Activated CD4-positive, alpha-beta memory T cell treated with anti-CD3 and anti-CD28 coated beads for 36 hours (primary cell): ENCODE results near the gene XYLT1. TPM values are rescaled to one million over a fixed set of nuclear protein-coding genes. Genes with fewer than 3 reads are reported as not detected.

Experiments used
- CTCF ChIA-PET: fragments of 350-600 bp; sonication (Branson Sonifier 250); formaldehyde crosslinking; loops from one replicate; lab custom pipeline; 2021; ENCODE audit warnings: antibody characterized with exemption, inconsistent platforms; lab: Charles Lee
- POLR2A ChIA-PET: fragments of 350-600 bp; sonication (Branson Sonifier 250); formaldehyde crosslinking; loops from one replicate; lab custom pipeline; 2021; ENCODE audit warnings: antibody characterized with exemption; lab: Charles Lee
- DNase-seq: peaks from one replicate; pipeline ENCODE4 v3.0.0-alpha.2; 2020
- H3K27ac Mint-ChIP-seq: one replicate; pipeline ENCODE4 v1.8.0; 2021; ENCODE audit warnings: mixed read lengths
- H3K27me3 Mint-ChIP-seq: one replicate; pipeline ENCODE4 v1.8.0; 2021; ENCODE audit warnings: mixed read lengths
- H3K36me3 Mint-ChIP-seq: one replicate; pipeline ENCODE4 v1.8.0; 2021; ENCODE audit warnings: mixed read lengths
- H3K4me1 Mint-ChIP-seq: one replicate; pipeline ENCODE4 v1.8.0; 2021; ENCODE audit warnings: low read depth, mixed read lengths
- H3K4me3 Mint-ChIP-seq: one replicate; pipeline ENCODE4 v1.8.0; 2021; ENCODE audit warnings: mild to moderate bottlenecking, mixed read lengths
- H3K9me3 Mint-ChIP-seq: one replicate; pipeline ENCODE4 v1.8.0; 2021; ENCODE audit warnings: mixed read lengths
- intact Hi-C: fragments of 100-400 bp; cut with micrococcal nuclease; formaldehyde crosslinking; loops from one replicate; pipeline ENCODE4 v1.15.1; 2023
- total RNA-seq, 2 experiments: library from RNA; stranded (reverse); gene quantifications; one replicate each; pipeline ENCODE4 v1.2.3, GENCODE V29; 2021

Gene XYLT1
- total RNA-seq, 2 experiments from 2014 or later, result 6.2 to 6.8 TPM

- intact Hi-C loops, result no loop called here
- H3K4me1 Mint-ChIP-seq, result peaks cover 4% of the 10 kb centered on the region
- H3K27ac Mint-ChIP-seq, result no peak overlapping the region
- no peak overlapping the region for H3K4me3 Mint-ChIP-seq
- H3K36me3 Mint-ChIP-seq, result no peaks in the 10 kb centered on the region
- H3K9me3 Mint-ChIP-seq, result no peaks in the 10 kb centered on the region
- H3K27me3 Mint-ChIP-seq, result no peaks in the 10 kb centered on the region
- CTCF ChIA-PET, result no interaction called here
- DNase-seq, result no peak
- POLR2A ChIA-PET, result no interaction called here
These were observed 225.7 kb downstream of the XYLT1 start for GRCh38 chr16:17244872-17245551.

GRCh38 chr16:17241264-17241835 is 229.4 kb downstream of the XYLT1 start:
- H3K9me3 Mint-ChIP-seq, result no peaks in the 10 kb centered on the region
- intact Hi-C loops, result no loop called here
- H3K27me3 Mint-ChIP-seq, result no peaks in the 10 kb centered on the region
- H3K36me3 Mint-ChIP-seq, result peaks cover 1% of the 10 kb centered on the region
- CTCF ChIA-PET, result no interaction called here
- peaks cover 29% of the 10 kb centered on the region for H3K4me1 Mint-ChIP-seq
- H3K4me3 Mint-ChIP-seq, result no peak overlapping the region
- POLR2A ChIA-PET, result no interaction called here
- no peak for DNase-seq
- H3K27ac Mint-ChIP-seq, result no peak overlapping the region

- no peaks in the 10 kb centered on the region for H3K9me3 Mint-ChIP-seq
- CTCF ChIA-PET, result interaction anchor here (1.2 kb wide), 1 partner anchor 178 kb away, joined by 3 read pairs; no protein-coding TSS in a partner anchor
- H3K36me3 Mint-ChIP-seq, result peaks cover 1% of the 10 kb centered on the region
- no peaks in the 10 kb centered on the region for H3K27me3 Mint-ChIP-seq
- intact Hi-C loops, result no loop called here
- H3K4me1 Mint-ChIP-seq, result peaks cover 26% of the 10 kb centered on the region
- DNase-seq, result peak; percentile 52
- POLR2A ChIA-PET, result no interaction called here
- H3K27ac Mint-ChIP-seq, result no peak overlapping the region
- no peak overlapping the region for H3K4me3 Mint-ChIP-seq
These were observed 232.3 kb downstream of the XYLT1 start for GRCh38 chr16:17238285-17239028.

- Mint-ChIP-seq H3K36me3 (peaks cover 1% of the 10 kb centered on the region), H3K4me1 (peaks cover 26% of the 10 kb centered on the region), H3K9me3 (no peaks in the 10 kb centered on the region), H3K27ac (no peak overlapping the region), H3K4me3 (no peak overlapping the region), H3K27me3 (no peaks in the 10 kb centered on the region)
- ChIA-PET CTCF (interaction anchor here (1.2 kb wide), 1 partner anchor 179 kb away, joined by 3 read pairs; no protein-coding TSS in a partner anchor), POLR2A (no interaction called here)
- DNase-seq, result no peak
- intact Hi-C loops, result no loop called here
These were observed 233.3 kb downstream of the XYLT1 start for GRCh38 chr16:17237350-17237944.

GRCh38 chr16:17235147-17235815 is 235.5 kb downstream of the XYLT1 start:
- ChIA-PET CTCF (no interaction called here), POLR2A (interaction anchor here (0.7 kb wide), 1 partner anchor 1663 kb away, joined by 8 read pairs; no protein-coding TSS in a partner anchor)
- H3K36me3 Mint-ChIP-seq, result peaks cover 1% of the 10 kb centered on the region
- H3K27me3 Mint-ChIP-seq, result no peaks in the 10 kb centered on the region
- H3K4me3 Mint-ChIP-seq, result no peak overlapping the region
- H3K4me1 Mint-ChIP-seq, result peaks cover 26% of the 10 kb centered on the region
- no peak for DNase-seq
- intact Hi-C loops, result no loop called here
- no peaks in the 10 kb centered on the region for H3K9me3 Mint-ChIP-seq
- no peak overlapping the region for H3K27ac Mint-ChIP-seq

- H3K36me3 Mint-ChIP-seq, result no peaks in the 10 kb centered on the region
- H3K27ac Mint-ChIP-seq, result no peak overlapping the region
- no peak for DNase-seq
- POLR2A ChIA-PET, result no interaction called here
- intact Hi-C loops, result no loop called here
- no peak overlapping the region for H3K4me3 Mint-ChIP-seq
- no peaks in the 10 kb centered on the region for H3K9me3 Mint-ChIP-seq
- H3K4me1 Mint-ChIP-seq, result peaks cover 12% of the 10 kb centered on the region
- CTCF ChIA-PET, result no interaction called here
- no peaks in the 10 kb centered on the region for H3K27me3 Mint-ChIP-seq
These were observed 237.3 kb downstream of the XYLT1 start for GRCh38 chr16:17233318-17234002.

- H3K4me3 Mint-ChIP-seq, result no peak overlapping the region
- intact Hi-C loops, result no loop called here
- POLR2A ChIA-PET, result no interaction called here
These were observed 238.3 kb downstream of the XYLT1 start for GRCh38 chr16:17232487-17232886.

GRCh38 chr16:17231972-17232371 is 238.8 kb downstream of the XYLT1 start:
- no peak for DNase-seq
- Mint-ChIP-seq H3K36me3 (no peaks in the 10 kb centered on the region), H3K27ac (no peak overlapping the region), H3K9me3 (no peaks in the 10 kb centered on the region), H3K4me3 (no peak overlapping the region), H3K27me3 (no peaks in the 10 kb centered on the region), H3K4me1 (no peaks in the 10 kb centered on the region)
- ChIA-PET CTCF (no interaction called here), POLR2A (no interaction called here)
- intact Hi-C loops, result no loop called here

More at GRCh38 chr16:17232487-17232886, 238.3 kb downstream of the XYLT1 start:
- CTCF ChIA-PET, result no interaction called here
- Mint-ChIP-seq H3K27me3 (no peaks in the 10 kb centered on the region), H3K36me3 (no peaks in the 10 kb centered on the region), H3K9me3 (no peaks in the 10 kb centered on the region), H3K27ac (no peak overlapping the region), H3K4me1 (peaks cover 3% of the 10 kb centered on the region)
- no peak for DNase-seq

- no peak overlapping the region for H3K4me3 Mint-ChIP-seq
- H3K27ac Mint-ChIP-seq, result no peak overlapping the region
- intact Hi-C loops, result no loop called here
- peak; percentile 27 for DNase-seq
- CTCF ChIA-PET, result interaction anchor here (0.6 to 1.6 kb wide), 2 partner anchors 237 to 345 kb away, joined by 3 to 7 read pairs; no protein-coding TSS in a partner anchor
- no peaks in the 10 kb centered on the region for H3K4me1 Mint-ChIP-seq
- no peaks in the 10 kb centered on the region for H3K36me3 Mint-ChIP-seq
- no peaks in the 10 kb centered on the region for H3K9me3 Mint-ChIP-seq
- POLR2A ChIA-PET, result no interaction called here
- H3K27me3 Mint-ChIP-seq, result no peaks in the 10 kb centered on the region
These were observed 239.7 kb downstream of the XYLT1 start for GRCh38 chr16:17230932-17231581.

- ChIA-PET POLR2A (no interaction called here), CTCF (no interaction called here)
- no peaks in the 10 kb centered on the region for H3K27me3 Mint-ChIP-seq
- H3K27ac Mint-ChIP-seq, result no peak overlapping the region
- intact Hi-C loops, result no loop called here
- no peaks in the 10 kb centered on the region for H3K4me1 Mint-ChIP-seq
- DNase-seq, result no peak
- H3K36me3 Mint-ChIP-seq, result no peaks in the 10 kb centered on the region
- H3K9me3 Mint-ChIP-seq, result no peaks in the 10 kb centered on the region
- H3K4me3 Mint-ChIP-seq, result no peak overlapping the region
These were observed 241.0 kb downstream of the XYLT1 start for GRCh38 chr16:17229766-17230165.

- no peak for DNase-seq
- Mint-ChIP-seq H3K36me3 (no peaks in the 10 kb centered on the region), H3K27me3 (no peaks in the 10 kb centered on the region), H3K27ac (no peak overlapping the region), H3K4me3 (no peak overlapping the region), H3K9me3 (no peaks in the 10 kb centered on the region), H3K4me1 (no peaks in the 10 kb centered on the region)
- POLR2A ChIA-PET, result no interaction called here
- intact Hi-C loops, result no loop called here
- CTCF ChIA-PET, result no interaction called here
These were observed 241.6 kb downstream of the XYLT1 start for GRCh38 chr16:17229131-17229530.
